GM18502 (cell line): ENCODE data around the gene NOS1AP.

Experiments
- ATAC-seq: cut with Tn5 transposase; IDR thresholded peaks from one replicate; pipeline ENCODE4 v1.9.1; 2021; ENCODE audit warnings: mild to moderate bottlenecking; ENCODE audit not compliant: unreplicated experiment, poor library complexity

NOS1AP gene

DNA sequence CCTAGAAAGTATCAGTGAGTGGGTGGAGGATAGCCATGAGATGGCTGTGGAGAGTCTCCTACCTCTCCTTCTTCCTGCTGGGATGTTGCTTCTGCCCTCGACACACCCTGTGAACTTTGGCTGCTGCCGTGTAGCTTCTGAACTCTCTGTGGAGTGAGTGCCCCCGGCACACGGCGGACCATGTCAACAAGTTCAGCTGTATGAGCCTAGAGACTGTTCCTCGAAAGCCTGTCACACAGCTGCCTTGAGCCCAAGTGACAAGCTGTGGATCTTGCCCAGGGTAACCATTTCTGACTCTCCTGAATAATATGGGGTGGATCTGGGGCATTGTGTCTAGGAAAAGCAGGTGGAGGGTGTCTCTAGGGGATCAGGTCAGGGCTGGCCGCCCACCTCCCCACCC lies 143.2 kb downstream of the NOS1AP start:
- ATAC-seq, result no peak

DNA sequence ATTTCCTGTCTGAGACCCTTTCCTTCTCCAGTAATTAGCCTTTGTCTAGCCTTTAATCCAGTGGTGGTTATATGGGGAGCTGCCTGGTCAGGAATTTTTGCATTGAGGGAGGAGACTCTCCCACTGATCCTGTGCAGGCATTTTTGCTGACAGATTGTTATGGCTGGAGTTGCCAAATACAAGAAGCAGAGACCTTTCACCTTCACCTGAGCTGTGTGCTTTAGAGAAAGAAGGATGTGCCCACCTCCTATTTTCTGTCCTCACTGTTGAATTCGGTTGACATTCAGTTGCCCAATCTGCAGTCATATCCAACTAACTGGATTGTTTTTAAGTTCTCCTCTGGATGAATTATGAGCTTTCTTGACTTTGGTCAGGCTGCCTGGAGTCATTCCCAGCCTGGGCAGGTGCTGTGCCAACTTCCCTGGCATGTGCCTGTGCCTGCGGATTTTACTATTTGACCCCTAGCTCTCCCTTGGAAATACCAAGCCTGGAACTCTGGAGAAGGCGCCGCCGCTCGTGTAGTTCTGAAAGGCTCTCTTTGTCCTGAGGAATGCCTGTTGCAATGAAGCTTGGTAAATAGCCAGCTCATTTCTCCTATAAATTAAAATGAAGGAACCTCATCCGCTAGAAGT lies 143.9 kb downstream of the NOS1AP start:
- ATAC-seq, result no peak

DNA sequence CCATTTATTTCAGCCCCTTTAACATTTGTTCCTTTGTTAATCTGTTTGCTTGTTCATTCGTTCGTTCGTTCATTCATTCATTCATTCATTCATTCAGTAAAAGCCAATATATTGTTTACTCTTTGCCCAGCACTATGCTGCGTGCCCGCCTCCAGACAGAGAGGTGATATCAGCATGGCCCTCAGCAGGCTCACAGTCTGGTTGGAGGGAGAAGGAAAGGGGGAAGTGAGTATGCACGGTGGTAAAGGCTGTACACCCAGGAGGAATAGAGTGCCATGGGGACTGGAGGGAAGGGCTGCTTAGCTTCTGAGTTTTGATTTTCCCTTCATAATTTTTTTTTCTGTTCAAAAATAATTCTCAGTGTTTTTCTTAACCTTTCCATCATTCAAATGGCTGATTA lies 144.7 kb downstream of the NOS1AP start:
- no peak for ATAC-seq

DNA sequence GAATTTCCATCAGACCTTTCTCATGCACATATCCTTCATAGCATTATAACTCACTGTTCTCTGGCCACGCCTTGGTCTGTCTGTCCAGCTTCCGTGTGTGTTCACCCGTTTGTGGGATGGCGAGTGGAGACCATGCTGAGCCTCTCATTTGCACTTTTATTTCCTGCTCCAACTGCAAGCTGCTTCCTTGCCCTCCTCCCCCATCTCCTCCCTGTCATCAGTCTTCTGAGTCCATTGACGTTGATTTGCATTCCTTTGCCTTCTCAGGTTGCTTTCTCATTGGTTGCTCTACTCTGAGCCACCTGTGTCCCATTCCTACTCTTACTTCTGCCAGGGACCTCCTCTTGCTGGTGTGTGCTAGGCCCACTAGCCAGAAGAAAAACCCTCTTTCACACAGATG lies 146.4 kb downstream of the NOS1AP start:
- no peak for ATAC-seq

DNA sequence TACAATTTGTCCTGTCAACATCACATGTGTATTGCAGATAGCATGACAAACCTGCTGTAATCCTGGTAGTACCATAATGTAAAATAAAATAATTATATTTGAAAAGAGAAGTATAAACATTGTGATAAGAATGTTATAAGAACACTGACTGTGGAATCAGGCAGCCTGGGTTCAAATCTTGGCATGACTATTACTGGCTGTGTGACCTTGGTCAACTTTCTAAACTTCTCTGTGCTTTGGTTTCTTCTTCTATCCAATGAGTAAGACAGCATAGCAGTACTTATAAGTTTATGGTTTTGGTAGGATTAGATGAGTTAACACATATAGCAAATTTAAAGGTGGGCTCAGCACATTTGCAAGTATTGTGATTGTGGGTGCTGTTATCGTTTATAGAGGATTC lies 147.1 kb downstream of the NOS1AP start:
- ATAC-seq, result no peak

DNA sequence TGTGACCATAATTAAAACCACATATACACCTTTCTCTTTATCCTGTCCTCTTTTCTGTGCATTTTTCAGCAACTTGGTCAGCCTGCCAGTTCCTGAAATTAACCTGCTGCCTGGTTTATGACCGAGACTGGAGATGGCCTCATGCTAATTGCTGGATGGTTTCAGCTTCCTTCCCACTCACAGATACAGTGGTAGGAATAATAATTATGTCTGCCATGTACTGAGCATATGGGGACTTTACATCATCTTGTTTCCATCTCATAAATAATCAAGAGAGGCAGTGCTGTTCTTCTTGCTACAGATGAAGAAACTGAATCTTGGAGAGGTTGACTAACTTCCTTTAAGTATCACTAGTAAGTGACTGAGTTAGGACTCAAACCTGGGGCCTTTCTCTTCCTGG lies 148.2 kb downstream of the NOS1AP start:
- no peak for ATAC-seq

DNA sequence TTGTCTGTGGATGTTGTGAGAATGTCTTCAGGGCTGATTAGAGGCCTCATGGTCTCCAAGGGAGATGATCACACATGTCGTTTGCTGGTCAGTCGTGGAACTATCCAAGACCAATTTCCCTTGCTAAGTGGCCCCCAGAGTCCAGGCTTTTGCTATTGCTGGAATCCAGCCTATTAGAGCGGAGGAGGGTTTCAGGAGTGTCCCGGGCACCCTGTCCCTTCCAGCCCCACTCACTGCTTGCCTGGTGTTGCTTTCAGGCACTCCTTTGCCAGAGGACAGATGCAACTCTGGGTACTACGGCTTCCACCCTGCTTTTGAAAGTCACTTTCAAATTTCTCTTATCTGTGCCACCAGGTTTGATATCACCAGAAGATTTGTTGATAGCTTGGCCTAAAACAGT lies 149.1 kb downstream of the NOS1AP start:
- no peak for ATAC-seq

DNA sequence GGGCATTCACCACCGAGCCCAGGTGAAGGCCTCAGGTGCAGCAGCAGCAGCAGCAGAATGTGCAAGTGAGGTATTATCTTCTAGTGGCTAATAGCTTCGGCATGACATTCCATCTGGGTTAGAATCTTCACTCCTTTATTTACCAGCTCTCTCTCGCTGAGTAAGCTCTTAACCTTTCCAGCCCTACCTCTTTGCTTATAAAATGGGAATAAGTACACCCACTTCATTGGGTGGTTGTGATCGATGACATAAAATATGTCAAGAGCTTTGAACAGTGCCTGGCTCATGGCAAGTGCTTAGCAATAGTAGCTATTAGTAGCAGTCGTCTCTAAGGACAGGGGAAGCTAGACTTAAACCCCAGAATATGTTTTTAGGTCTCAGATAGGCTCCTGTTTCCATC lies 149.5 kb downstream of the NOS1AP start:
- ATAC-seq, result no peak

DNA sequence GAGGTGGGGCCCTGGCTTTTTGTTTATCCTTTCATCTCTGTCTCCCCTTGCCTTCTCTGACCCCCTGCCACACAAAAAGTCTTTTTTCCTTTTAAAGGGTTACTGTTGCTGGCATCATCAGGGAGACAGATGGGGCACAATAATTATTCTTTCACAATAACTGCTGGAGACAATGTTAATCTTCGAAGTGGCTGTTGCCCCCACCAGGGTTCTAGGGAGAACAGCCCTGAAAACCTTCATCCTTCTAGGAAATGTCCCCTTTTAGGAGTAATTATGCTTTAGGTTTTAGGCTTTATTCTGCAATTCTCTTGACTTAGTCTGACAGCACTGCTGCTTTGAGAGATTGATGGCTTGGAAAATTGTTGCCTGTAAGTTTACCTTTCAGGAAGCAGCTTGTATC lies 150.0 kb downstream of the NOS1AP start:
- ATAC-seq, result no peak

DNA sequence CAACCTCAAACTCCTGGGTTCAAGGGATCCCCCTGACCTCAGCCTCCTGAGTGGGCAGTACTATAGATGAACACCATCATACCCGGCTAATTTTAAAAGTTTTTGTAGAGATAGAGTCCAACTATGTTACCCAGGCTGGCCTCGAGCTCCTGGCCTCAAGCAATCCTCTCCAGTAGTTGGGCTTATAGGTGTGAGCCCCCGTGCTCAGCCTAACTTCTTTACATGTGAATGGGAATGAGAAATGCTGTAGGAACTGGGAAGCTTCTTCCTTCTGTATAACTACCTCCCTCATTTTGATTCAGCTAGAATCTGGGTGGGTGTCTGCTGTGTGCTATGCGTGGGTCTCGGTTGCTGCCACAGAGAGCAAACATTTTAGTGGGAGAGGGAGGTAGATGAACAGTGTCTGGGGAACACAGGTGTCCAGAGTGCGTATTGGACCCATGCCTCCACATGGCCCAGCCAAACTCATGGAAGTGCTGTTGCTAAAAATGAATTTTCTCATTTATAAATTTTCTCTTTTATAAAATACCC lies 150.6 kb downstream of the NOS1AP start:
- ATAC-seq, result no peak

DNA sequence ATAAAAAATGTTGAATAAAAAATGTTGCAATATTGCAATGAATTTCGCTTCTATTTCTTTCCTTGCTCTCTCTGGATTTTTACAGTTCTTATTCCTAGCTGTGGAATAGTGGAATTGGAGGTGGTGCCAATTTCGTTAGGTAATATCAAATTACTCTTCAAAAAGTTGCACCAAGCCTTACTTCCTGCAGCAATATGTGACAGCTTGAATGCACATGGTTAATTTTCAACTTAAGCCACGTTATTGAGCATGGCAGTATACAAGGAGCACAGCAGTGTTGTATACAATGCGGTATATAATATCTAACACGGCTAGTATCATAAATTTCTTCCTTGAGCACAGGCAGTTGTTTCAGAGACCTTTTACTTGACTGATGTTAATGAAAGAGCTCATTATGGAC lies 152.5 kb downstream of the NOS1AP start:
- ATAC-seq, result no peak

DNA sequence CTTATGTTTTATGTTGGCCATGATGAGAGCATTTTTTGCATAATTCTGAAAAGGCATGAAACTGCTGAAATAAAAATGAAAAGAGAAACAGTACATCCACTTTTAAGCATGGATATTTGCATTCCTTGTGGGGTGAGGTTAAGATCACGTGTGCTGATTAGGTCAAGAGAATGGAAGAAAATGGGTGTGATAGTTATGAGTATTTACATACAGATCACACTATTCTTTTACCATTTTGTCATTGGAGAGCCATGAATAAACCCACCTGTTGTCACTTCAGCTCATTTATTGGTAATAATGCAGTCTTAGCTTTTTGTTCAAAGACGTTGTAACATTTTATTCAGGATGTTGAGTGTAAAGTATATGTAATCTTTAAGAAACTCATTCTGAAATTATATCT lies 153.2 kb downstream of the NOS1AP start:
- no peak for ATAC-seq

DNA sequence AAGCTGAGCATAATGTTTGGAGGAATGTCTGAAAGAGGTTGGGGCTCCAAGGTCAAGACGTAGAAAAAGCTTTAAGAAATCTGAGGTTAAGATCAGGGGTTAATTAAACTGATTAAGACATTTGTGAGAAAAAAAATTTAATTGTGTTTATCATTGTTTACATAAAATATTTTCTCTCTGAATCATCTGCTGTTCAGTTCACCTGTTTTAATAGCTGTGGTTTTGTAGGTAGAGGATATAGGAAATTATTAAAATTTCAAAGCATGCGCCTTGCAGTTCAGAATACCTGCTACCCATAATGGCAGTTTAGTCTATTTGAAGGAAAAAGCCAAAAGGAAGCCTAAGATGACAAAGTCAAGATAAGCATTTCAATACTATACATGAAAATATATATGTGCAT lies 154.0 kb downstream of the NOS1AP start:
- ATAC-seq, result no peak

DNA sequence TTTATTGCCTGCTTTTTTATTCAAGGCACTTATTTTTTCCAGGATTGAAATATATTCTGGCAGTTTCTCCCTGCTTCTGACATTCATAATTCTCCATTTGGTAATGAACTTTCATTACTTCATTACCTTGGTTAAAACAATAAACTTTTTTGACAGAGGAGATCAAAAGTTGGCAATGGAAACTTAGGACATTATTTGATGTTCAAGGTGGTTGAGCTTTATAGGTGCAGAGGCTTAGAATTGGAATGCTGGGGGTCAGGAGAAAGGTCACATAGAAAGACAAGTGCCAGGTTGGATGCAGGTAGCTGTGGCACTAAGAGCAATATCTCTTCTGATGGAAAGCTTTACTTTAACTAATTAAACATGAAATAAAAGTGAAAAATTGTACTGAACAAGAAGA lies 154.8 kb downstream of the NOS1AP start:
- no peak for ATAC-seq

DNA sequence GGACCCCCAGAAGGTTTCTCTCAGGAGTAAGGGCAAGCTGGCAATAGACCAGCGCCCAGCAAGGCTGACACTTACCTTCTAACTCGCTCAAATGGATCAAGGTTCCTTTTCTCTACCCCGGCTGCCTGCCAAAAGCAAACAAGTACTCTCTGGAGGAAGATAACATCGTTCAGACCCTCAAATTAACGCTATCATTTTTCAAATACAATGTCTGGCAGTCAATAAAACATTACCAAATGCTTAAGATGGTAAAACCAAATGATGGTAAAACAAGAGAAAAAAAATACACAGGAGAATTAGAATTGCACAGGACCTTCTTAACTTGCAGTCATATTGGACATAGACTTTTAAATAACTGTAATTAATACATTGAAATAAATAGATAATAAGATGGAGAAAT lies 159.1 kb downstream of the NOS1AP start:
- no peak for ATAC-seq

DNA sequence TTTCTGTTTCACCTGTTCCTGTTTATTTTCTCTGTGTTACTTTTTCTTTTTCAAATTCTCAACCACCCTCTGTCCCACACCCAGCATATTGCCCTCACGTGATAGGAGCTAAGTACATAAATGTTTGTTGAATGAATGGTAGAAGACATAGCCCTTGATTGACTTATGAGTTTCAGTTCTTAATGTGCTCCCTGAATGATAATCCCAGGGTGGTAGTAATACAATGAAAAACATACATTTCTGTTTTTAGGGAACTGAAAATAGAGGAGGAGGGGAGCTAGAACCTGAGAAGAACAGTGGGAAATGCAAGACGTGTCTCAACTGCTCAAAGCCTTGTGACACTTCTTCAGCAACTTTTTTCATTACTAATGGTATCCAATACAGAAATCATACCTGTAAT lies 160.1 kb downstream of the NOS1AP start:
- ATAC-seq, result no peak

DNA sequence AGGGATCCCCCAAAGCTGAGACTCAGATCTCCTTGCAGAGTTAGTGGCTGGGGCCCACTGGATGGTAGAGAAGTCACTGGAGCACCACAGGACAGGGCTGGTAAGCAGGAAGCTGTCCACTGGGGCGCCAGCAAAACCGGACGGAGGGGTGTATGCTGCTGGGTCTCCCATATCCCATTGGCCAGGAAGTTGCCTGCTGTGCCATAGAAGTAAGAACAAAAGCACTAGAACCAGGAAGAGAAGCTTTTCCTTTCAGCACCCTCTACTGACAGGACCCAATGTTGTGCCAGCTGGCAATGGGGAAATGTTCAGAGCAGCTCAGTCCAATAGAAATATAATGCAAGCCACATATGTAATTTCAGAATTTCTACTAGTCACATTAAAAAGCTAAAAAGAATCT lies 160.6 kb downstream of the NOS1AP start:
- no peak for ATAC-seq

DNA sequence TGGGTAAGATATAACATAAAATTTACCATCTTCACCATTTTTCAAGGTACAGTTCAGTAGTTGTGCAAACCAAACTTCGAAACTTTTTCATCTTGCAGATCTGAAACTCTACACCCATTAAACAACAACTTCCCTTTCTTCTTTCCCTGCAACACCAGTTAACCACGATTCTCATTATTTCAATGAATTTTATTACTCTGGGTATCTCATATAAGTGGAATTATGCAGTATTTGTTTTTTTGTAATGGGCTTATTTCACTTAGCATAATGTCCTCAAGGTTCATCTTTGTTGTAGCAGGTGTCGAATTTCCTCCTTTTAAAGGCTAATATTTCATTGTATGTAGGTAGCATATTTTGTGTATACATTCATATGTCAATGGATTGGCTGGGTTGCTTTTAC lies 161.0 kb downstream of the NOS1AP start:
- ATAC-seq, result no peak

DNA sequence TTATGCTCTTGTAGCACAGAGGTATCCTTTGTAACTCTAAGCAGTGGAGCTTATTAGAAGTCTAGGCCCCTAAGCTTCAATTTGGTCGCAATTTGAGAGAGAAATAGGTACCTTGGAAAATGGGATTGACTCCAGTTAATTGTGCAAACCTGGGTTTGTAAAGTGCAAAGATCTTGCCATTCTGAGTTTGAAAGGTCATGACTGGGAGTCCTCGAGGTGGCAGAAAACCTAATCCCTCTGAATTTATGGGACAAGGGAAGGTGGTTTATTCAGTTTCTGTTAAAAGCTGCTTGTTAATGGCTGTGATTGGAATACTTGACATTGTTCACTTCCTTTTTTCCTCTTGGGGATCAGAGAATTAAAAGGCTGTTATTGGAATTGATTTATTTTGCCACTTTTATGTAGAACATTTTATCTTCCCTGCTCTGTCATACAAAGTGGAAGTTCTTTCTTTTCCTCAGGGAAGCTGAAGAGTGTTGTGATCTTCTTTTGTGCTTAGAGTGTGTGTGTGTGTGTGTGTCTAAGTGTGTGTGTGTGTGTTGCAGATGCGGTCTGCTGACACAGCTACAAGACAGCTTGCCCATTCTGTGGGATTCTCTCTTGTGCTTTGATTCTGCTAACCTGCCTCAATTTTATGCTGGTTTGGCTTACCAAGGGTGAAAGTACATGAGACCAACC lies 162.7 kb downstream of the NOS1AP start:
- no peak for ATAC-seq

DNA sequence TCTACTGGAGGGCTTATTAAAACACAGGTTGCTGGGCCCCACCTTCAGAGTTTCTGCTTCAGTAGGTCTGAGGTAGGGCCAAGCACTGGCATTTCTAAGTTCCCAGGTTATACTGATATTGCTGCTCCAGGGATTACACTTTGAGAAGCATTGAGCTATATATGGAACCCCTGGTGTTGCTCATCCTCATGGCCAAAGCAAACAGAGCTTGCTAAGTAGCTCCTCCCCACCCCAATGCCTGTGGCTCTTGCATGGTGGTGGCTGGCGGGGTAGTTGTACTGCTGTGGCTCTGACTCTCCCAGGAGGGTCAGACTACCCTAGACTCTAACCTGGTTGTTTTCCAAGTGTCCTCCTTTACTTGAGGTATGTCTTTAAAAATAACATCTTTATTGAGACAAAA lies 163.6 kb downstream of the NOS1AP start:
- no peak for ATAC-seq

DNA sequence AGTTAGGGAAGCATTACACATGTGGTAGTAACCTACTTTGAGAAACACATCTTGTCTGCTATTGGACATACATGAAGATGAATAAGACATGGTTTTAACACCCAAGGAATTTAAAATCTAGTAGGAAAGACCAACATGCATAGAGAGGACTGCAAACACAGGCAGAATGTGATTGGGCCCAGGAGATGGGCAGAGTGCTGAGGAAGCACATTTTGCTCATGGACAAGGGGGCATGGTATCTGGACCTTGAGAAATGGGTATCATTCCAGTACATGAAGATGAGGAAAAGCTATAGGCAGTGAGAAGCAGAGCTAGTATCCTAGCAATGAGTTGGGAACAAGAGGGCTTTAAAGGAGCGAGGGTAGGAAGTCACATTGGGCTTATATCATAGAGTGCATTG lies 164.4 kb downstream of the NOS1AP start:
- no peak for ATAC-seq

DNA sequence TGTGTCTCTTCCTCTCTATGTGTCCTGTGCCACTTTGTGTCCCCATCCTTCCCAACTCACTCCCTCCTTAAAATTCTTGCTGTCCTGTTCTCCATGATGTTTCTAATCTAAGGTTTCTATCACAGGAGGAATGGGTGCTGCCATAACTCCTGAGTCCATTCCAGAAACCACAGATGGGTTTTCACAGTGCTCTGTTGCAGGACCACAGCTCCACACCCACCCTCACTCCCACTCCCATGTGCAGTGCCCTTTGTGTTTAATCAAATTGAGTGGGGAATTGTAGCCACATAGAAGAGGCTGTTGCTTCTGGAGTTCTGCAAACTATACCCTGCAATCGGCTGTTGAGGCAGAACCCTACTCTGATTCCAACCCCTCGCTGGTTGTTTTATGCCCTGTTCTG lies 165.1 kb downstream of the NOS1AP start:
- ATAC-seq, result no peak
